Astrocyte of the cerebellum (primary cell): Measurements from ENCODE around the gene LUZP1.
A peak's percentile ranks its signal among the peaks of the same experiment; 100 is the strongest.

Experiments used
- DNase-seq: peaks from one replicate; pipeline ENCODE4 v3.0.0-alpha.2; 2011; ENCODE audit warnings: low read depth
- H3K4me3 ChIP-seq: 2 replicates; pipeline ENCODE4 v1.5.1; 2011; ENCODE audit warnings: mild to moderate bottlenecking, low read depth, low read length, moderate library complexity
- CTCF ChIP-seq: IDR thresholded peaks from 2 replicates; pipeline ENCODE4 v1.5.1; 2012; ENCODE audit warnings: low read length, low read depth, moderate library complexity, mild to moderate bottlenecking; ENCODE audit errors: missing control alignments
- in situ Hi-C: cut with HindIII; loops from 2 replicates; pipeline ENCODE4 v1.10.0; 2017; ENCODE audit warnings: low sequenced_read_pairs

Gene LUZP1

GRCh38 chr1:23178414-23178813, 9.8 kb upstream of the LUZP1 start:
- in situ Hi-C loops: no loop called here
- no peak for DNase-seq
- no peak for TF ChIP-seq CTCF
- no peak overlapping the region for H3K4me3 ChIP-seq

GRCh38 chr1:23177438-23178380, 9.1 kb upstream of the LUZP1 start:
- peak; percentile 38 for DNase-seq
- no peak for TF ChIP-seq CTCF

GRCh38 chr1:23177031-23177430, 8.4 kb upstream of the LUZP1 start:
- peak overlapping the region; percentile 41 for H3K4me3 ChIP-seq
- TF ChIP-seq CTCF: no peak
- in situ Hi-C loops: no loop called here

More at GRCh38 chr1:23177438-23178380, 9.1 kb upstream of the LUZP1 start:
- in situ Hi-C loops: no loop called here
- peak overlapping the region; percentile 41 for H3K4me3 ChIP-seq

GRCh38 chr1:23174426-23175110, 5.9 kb upstream of the LUZP1 start:
- TF ChIP-seq CTCF: no peak
- no peak overlapping the region for H3K4me3 ChIP-seq
- in situ Hi-C loops: no loop called here
- no peak for DNase-seq

More at GRCh38 chr1:23177031-23177430, 8.4 kb upstream of the LUZP1 start:
- no peak for DNase-seq

- no peak for TF ChIP-seq CTCF
- no peak overlapping the region for H3K4me3 ChIP-seq
- in situ Hi-C loops: no loop called here
- DNase-seq: no peak
These were observed 2.6 kb upstream of the LUZP1 start for GRCh38 chr1:23171181-23171755.

- in situ Hi-C loops: no loop called here
- H3K4me3 ChIP-seq: no peak overlapping the region
- no peak for DNase-seq
- no peak for TF ChIP-seq CTCF
These were observed 1.2 kb upstream of the LUZP1 start for GRCh38 chr1:23169727-23170335.
